HG03025 (cell line): ENCODE data around the gene CRNKL1.
"Not testable (repeated sequence)": the region's sequence is repeated elsewhere in the genome, so short reads cannot be mapped to it uniquely, and the experiment has no call there.

Experiments
- ATAC-seq: cut with Tn5 transposase; IDR thresholded peaks from one replicate; pipeline ENCODE4 v1.9.1; 2021; ENCODE audit warnings: mild to moderate bottlenecking, moderate library complexity; ENCODE audit not compliant: unreplicated experiment, low FRiP score

Gene CRNKL1

DNA sequence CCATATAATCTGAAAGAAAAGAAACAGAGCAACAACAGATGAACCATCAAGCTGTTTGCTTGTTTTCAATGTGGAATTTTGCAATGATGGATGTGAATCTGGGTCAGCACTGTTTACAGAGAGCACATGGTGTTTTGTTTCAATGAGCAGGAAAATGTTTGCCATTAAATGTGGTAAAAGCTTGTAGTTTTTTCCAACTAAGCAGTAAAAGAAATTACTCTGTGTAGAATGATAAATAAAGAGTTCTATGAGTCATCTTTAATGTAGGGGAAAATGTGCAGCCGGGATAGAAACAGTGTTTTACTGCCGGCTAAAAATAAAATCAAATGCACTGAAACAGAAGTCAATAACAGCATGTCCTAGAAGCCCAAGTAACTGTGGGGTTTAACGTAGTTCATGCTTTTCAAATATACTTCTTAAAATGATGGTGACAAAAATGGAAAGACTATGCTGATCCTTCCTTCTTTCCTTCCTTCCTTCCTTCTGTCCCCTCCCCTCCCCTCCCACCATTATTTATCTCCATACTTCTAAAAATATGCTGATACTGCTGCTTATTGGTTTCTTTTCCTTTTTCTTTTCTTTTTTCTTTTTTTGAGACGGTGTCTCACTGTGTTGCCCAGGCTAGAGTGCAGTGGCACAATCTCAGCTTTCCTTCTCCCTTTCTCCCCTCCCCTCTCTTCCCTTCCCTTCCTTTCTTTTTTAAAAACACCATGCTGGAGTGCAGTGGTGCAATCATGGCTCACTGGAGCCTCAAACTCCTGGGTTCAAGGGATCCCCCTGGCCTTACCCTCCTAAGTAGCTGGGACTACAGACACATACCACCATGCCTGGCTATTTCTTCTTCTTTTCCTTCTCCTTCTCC lies 41.4 kb downstream of the CRNKL1 start:
- no peak for ATAC-seq

DNA sequence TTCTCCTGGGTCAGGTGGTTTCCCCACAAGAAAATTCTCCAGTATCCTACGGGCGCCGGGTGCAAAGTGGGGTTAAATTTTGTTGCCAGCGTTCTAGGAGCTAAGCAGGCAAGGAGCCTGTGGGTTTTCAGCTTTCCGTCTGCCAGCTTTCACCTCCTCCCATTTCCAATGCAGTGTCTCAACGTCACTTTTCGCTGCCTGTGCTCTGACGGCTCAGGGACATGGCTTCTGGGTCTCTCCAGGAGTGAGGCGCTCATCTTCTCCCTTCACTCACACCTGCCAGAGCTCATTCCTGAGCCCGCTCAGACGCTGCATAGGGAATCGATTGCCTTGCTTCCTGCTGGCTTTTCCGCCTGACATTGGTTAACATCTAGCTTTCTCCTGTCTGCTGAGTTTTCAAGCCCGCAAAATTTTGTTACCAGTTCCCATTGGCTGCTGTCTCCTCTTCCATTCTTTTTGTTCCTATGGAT lies 42.4 kb downstream of the CRNKL1 start:
- ATAC-seq: no peak

DNA sequence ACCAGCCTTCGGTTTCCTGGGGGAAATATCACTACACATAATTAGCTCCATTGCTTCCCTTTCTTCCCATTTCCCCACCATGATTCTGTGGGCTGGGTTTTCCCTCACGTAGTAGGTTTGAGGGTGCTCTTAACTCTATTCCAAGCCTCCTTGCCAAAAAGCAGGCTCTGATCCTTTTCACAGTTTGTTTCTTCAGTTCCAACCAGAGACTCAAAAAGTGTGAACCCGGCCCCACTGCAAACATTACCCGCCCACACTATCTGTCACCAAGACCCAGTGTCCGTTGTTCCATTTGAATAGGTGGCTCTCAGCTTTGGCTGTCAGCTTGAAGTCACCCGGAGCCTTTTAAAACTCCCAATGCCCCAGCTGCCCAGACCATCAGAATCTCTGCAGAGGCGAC lies 46.9 kb downstream of the CRNKL1 start:
- no peak for ATAC-seq

DNA sequence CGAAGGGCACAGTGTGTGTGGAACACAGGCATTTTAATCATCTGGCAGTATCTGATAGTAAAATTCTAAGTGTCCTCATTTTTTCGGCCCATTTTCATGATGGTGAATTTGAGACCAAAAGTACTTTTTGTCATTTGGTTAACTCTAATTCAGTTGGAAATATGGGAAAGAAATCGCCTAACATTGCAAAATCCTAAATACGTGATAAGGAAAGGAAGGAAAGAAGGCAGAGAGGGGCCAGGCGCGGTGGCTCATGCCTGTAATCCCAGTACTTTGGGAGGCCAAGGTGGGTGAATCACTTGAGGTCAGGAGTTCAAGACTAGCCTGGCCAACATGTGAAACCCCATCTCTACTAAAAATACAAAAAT lies 48.3 kb downstream of the CRNKL1 start:
- not testable (repeated sequence) for ATAC-seq

DNA sequence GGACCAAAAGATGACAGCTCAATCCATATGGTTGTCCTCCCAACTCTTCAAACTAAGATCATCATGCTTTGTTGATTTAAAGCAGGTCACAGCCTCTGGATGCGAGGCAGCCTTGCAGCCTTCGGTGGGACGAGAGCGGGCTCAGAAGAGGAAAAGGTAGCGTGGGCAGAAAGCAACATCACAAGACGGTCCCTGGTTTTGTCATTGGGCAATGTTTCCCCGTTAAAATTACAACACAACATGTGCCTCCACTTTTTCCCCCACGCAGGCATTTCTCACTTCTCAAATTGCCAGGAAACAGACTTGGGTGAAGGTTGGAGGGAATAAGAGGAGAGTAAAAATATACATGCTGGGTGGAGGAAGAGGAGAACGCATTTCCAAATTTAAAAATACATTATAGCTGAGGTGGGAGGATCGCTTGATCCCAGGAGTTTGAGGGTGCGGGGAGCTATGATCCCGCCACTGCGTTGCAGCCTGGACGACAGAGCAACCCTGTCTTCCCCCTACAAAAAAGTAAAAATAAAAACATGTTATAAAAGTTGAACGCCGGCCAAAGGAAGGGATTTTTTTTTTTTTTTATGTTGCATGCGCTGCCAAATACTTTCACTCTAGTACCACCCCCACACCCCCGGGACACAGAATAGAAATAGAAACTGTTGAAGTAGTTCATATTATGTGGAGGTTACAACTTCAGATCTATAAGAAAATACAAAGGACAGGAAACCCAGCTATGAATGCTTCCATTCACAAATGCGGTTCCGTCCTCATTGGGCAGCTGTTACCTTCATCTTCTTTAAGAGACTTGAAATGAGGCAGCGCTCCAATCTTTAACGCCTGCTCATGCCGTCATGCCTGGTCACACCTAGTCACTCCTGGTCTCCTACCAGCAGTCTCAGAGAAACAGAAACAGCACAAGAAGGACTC lies 49.0 kb downstream of the CRNKL1 start:
- no peak for ATAC-seq

- no peak for ATAC-seq
Observed at GRCh38 chr20:20002101-20002998, 49.9 kb downstream of the CRNKL1 start.

DNA sequence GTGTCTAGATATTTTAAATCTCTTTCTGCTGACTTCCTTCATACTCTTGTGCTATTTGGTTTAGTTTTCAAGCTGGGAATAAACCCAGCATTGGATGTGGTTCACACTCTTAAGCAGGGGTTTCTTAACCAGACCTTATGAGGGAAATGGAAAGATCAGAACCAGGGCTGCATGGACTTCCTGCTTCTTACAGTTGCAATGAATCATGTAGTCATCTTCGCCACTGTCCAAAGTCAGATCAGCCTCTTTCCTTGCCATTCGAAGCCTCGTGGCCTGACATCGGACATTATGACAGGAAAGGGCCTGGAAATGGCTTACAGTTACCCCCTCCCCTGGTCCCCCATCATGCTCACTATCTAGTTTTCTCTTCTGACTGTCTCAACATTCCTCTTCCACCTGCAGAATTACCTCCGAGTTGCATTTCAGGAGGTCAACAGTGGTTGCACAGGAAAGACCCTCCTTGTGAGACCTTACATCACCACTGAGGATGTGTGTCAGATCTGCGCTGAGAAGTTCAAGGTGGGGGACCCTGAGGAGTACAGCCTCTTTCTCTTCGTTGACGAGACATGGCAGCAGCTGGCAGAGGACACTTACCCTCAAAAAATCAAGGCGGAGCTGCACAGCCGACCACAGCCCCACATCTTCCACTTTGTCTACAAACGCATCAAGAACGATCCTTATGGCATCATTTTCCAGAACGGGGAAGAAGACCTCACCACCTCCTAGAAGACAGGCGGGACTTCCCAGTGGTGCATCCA lies 51.9 kb downstream of the CRNKL1 start:
- no peak for ATAC-seq

- ATAC-seq: no peak
Observed at GRCh38 chr20:19998990-19999705, 53.1 kb downstream of the CRNKL1 start.

- ATAC-seq: no peak
Observed at GRCh38 chr20:19996917-19997316, 55.3 kb downstream of the CRNKL1 start.

- ATAC-seq: no peak
Observed at GRCh38 chr20:19996222-19996621, 56.0 kb downstream of the CRNKL1 start.

- no peak for ATAC-seq
Observed at GRCh38 chr20:19995220-19995863, 56.9 kb downstream of the CRNKL1 start.

GRCh38 chr20:19993958-19994669 lies 58.2 kb downstream of the CRNKL1 start:
- no peak for ATAC-seq

DNA sequence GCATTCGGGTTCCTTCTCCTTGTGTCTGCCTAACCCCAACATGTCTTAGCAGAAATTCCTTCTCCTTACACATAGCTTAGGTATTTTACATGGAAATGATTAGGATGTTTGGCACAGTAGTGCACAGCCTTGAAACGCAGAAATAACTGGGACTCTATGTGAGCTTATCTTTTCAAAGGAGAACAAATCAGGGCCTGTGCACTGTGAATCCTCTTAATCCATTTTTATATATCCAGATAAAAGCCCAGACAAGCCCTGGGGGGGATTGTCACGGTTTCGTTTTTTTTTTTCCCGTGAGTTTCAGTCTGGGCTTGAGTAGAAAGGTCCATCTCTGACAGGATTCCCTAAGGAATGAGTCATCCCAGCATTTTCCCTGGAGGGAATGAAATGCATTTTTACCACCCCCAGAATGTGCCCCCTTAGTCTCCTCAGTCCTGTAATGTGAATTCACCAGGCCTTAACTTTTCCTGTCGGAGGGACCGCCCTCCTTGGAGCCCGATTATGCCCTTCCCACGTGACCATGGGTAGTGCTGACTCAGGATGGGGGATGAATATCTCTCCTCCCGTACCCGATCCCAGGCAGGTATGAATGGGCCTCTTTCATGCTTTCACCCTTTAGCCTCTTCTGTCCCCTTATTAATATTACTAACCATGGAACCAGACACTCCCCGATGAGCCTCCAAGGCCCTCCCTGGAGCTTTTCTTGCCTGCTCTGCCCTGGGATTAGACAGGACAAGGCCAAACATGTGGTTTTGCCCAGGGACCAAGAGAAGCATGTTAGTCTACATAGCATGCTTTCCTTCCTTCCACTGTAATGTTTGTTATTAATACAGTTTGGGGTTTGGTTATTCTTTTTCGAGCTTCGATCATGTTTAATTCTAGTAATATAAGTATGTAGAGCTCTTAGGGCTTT lies 59.0 kb downstream of the CRNKL1 start:
- no peak for ATAC-seq

- ATAC-seq: no peak
Observed at GRCh38 chr20:19991854-19992253, 60.4 kb downstream of the CRNKL1 start.

GRCh38 chr20:19991308-19991707 lies 61.0 kb downstream of the CRNKL1 start:
- no peak for ATAC-seq

DNA sequence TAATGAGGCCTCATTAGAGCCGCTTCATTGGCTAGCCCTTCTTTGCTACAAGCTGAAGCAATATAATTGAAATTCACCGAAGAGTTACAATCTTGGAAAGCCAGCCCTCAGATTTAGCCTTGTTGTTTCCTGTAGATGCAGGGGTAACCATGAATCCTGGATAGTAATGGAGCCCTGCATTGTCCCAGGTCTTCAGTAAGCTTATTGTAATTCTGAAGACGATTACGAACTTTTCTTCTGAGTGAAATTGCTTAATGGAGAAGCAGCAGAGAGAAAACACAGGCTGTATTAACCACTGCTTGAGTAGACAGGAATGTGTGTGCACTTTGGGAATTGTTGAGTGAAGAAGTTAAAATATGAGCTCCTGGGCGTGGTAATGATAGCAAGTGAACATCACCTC lies 61.4 kb downstream of the CRNKL1 start:
- ATAC-seq: no peak

DNA sequence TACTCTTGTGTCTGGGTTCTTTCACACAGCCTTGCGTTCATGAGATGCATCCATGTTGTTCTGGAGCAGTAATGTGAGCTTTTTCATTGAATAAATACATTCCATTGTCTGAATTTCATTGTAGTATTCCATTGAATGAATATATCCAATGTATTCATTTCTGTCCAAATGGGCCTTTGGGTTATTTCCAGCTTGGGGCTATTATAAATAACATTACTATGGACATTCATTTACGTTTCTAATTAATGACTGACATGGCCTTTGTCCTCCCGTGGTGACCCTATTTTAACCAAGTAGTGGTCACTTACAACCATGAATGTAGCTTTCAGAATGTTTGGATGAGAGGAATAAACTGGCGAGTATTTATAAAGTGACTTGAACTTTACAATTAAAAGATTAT lies 65.2 kb downstream of the CRNKL1 start:
- ATAC-seq: no peak
